Measurements from ENCODE around the gene B3GNT4.
"Not testable (repeated sequence)": the region's sequence is repeated elsewhere in the genome, so short reads cannot be mapped to it uniquely, and the experiment has no call there.

B3GNT4 gene

GRCh38 chr12:122203301-122204166 is at the start of gene B3GNT4:
Gene B3GNT4, plus strand, starts transcription at chr12:122203709. Its CDS starts 910 bp downstream, at chr12:122204619.
- DNase-seq, result peak in 1 of 2 donors; percentile 13

GRCh38 chr12:122155705-122156104 is 47.8 kb upstream of the B3GNT4 start:
- DNase-seq, result no peak

- DNase-seq, result no peak
Observed at GRCh38 chr12:122158700-122159285, 44.7 kb upstream of the B3GNT4 start.

GRCh38 chr12:122159882-122160281 is 43.6 kb upstream of the B3GNT4 start:
- no peak for DNase-seq

GRCh38 chr12:122160761-122161160 is 42.7 kb upstream of the B3GNT4 start:
- DNase-seq, result no peak

- no peak for DNase-seq
Observed at GRCh38 chr12:122161682-122162081, 41.8 kb upstream of the B3GNT4 start.

GRCh38 chr12:122162976-122163375 is 40.5 kb upstream of the B3GNT4 start:
- DNase-seq, result no peak

GRCh38 chr12:122166422-122167349 is 36.8 kb upstream of the B3GNT4 start:
- no peak for DNase-seq

GRCh38 chr12:122167356-122167925 is 36.1 kb upstream of the B3GNT4 start:
- no peak for DNase-seq

GRCh38 chr12:122168492-122168891 is 35.0 kb upstream of the B3GNT4 start:
- DNase-seq, result no peak

- no peak for DNase-seq
Observed at GRCh38 chr12:122171399-122171798, 32.1 kb upstream of the B3GNT4 start.

- DNase-seq, result no peak
Observed at GRCh38 chr12:122172262-122172939, 31.1 kb upstream of the B3GNT4 start.

- no peak for DNase-seq
Observed at GRCh38 chr12:122174155-122174845, 29.2 kb upstream of the B3GNT4 start, which contains the start of gene IL31. Gene IL31, minus strand, starts transcription at chr12:122174221. Its CDS starts 49 bp downstream, at chr12:122174172.

GRCh38 chr12:122176473-122176872 is 27.0 kb upstream of the B3GNT4 start:
- not testable (repeated sequence) for DNase-seq

- no peak for DNase-seq
Observed at GRCh38 chr12:122182887-122183587, 20.5 kb upstream of the B3GNT4 start, which contains the start of gene LRRC43. Gene LRRC43, plus strand, starts transcription at chr12:122183123. Its CDS starts 22 bp downstream, at chr12:122183145.

GRCh38 chr12:122183588-122183940 is 19.9 kb upstream of the B3GNT4 start:
- no peak for DNase-seq

GRCh38 chr12:122184517-122184916 is 19.0 kb upstream of the B3GNT4 start:
- peak in 1 of 2 donors; percentile 17 for DNase-seq

- DNase-seq, result no peak
Observed at GRCh38 chr12:122185079-122185478, 18.4 kb upstream of the B3GNT4 start.

- no peak for DNase-seq
Observed at GRCh38 chr12:122185494-122186082, 17.9 kb upstream of the B3GNT4 start.

GRCh38 chr12:122187466-122187865 is 16.0 kb upstream of the B3GNT4 start:
- no peak for DNase-seq

Data from bone marrow (tissue), 2 donors.